Measurements from ENCODE around the gene SMIM35.

Gene SMIM35

GRCh38 chr11:118052581-118053206, 34.1 kb downstream of the SMIM35 start:
- Histone ChIP-seq H3K4me3 (no peak overlapping the region), H3K27me3 (ENCODE audit: low read depth) (peaks cover 11% of the 10 kb centered on the region), H3K9me3 (no peaks in the 10 kb centered on the region), H3K4me1 (no peaks in the 10 kb centered on the region), H3K36me3 (replicated peaks) (no peaks in the 10 kb centered on the region)
- DNase-seq (ENCODE audit: low spot score in 2 of 2) = no peak
- in situ Hi-C loops (cut with MboI; ENCODE audit: low sequenced_read_pairs) = loop anchor here (10.0 kb wide), 1 partner anchor 248 kb away; no protein-coding TSS in a partner anchor

GRCh38 chr11:118051611-118052461, 34.9 kb downstream of the SMIM35 start:
- Histone ChIP-seq H3K36me3 (replicated peaks) (no peaks in the 10 kb centered on the region), H3K9me3 (no peaks in the 10 kb centered on the region), H3K27me3 (ENCODE audit: low read depth) (peaks cover 8% of the 10 kb centered on the region), H3K4me1 (no peaks in the 10 kb centered on the region), H3K4me3 (no peak overlapping the region)
- DNase-seq (ENCODE audit: low spot score in 2 of 2) = no peak
- in situ Hi-C loops (cut with MboI; ENCODE audit: low sequenced_read_pairs) = loop anchor here (10.0 kb wide), 1 partner anchor 247 kb away; no protein-coding TSS in a partner anchor

GRCh38 chr11:118051136-118051610, 35.6 kb downstream of the SMIM35 start:
- DNase-seq (ENCODE audit: low spot score in 2 of 2) = no peak
- Histone ChIP-seq H3K4me1 (no peaks in the 10 kb centered on the region), H3K36me3 (replicated peaks) (no peaks in the 10 kb centered on the region), H3K9me3 (no peaks in the 10 kb centered on the region), H3K27me3 (ENCODE audit: low read depth) (peaks cover 5% of the 10 kb centered on the region; the same call in 1 of the 2 replicates), H3K4me3 (no peak overlapping the region)
- in situ Hi-C loops (cut with MboI; ENCODE audit: low sequenced_read_pairs) = loop anchor here (10.0 kb wide), 1 partner anchor 246 kb away; no protein-coding TSS in a partner anchor

- no peak overlapping the region for H3K4me3 ChIP-seq
- no peaks in the 10 kb centered on the region for H3K9me3 ChIP-seq
- in situ Hi-C loops (cut with MboI; ENCODE audit: low sequenced_read_pairs) = loop anchor here (10.0 kb wide), 1 partner anchor 246 kb away; no protein-coding TSS in a partner anchor
- no peak for DNase-seq (ENCODE audit: low spot score in 2 of 2)
- no peaks in the 10 kb centered on the region for H3K4me1 ChIP-seq
- H3K27me3 ChIP-seq (ENCODE audit: low read depth) = peaks cover 12% of the 10 kb centered on the region
- H3K36me3 ChIP-seq (replicated peaks) = no peaks in the 10 kb centered on the region
Measured at GRCh38 chr11:118050208-118050891, 36.4 kb downstream of the SMIM35 start.

GRCh38 chr11:118049771-118050170, 37.0 kb downstream of the SMIM35 start:
- H3K27me3 ChIP-seq (ENCODE audit: low read depth) = peaks cover 18% of the 10 kb centered on the region
- in situ Hi-C loops (cut with MboI; ENCODE audit: low sequenced_read_pairs) = loop anchor here (10.0 kb wide), 1 partner anchor 245 kb away; no protein-coding TSS in a partner anchor

GRCh38 chr11:118048472-118049370, 38.0 kb downstream of the SMIM35 start:
- Histone ChIP-seq H3K9me3 (no peaks in the 10 kb centered on the region), H3K4me1 (no peaks in the 10 kb centered on the region), H3K27me3 (ENCODE audit: low read depth) (peaks cover 24% of the 10 kb centered on the region), H3K4me3 (no peak overlapping the region), H3K36me3 (replicated peaks) (no peaks in the 10 kb centered on the region)
- in situ Hi-C loops (cut with MboI; ENCODE audit: low sequenced_read_pairs) = no loop called here
- no peak for DNase-seq (ENCODE audit: low spot score in 2 of 2)

More at GRCh38 chr11:118049771-118050170, 37.0 kb downstream of the SMIM35 start:
- Histone ChIP-seq H3K36me3 (replicated peaks) (no peaks in the 10 kb centered on the region), H3K4me1 (no peaks in the 10 kb centered on the region), H3K4me3 (no peak overlapping the region), H3K9me3 (no peaks in the 10 kb centered on the region)
- no peak for DNase-seq (ENCODE audit: low spot score in 2 of 2)

GRCh38 chr11:118047749-118048148, 39.0 kb downstream of the SMIM35 start:
- no peak for DNase-seq (ENCODE audit: low spot score in 2 of 2)
- in situ Hi-C loops (cut with MboI; ENCODE audit: low sequenced_read_pairs) = no loop called here
- Histone ChIP-seq H3K9me3 (no peaks in the 10 kb centered on the region), H3K27me3 (ENCODE audit: low read depth) (peaks cover 29% of the 10 kb centered on the region), H3K4me1 (no peaks in the 10 kb centered on the region), H3K36me3 (replicated peaks) (no peaks in the 10 kb centered on the region), H3K4me3 (no peak overlapping the region)

GRCh38 chr11:118046964-118047700, 39.6 kb downstream of the SMIM35 start:
- Histone ChIP-seq H3K9me3 (no peaks in the 10 kb centered on the region), H3K36me3 (replicated peaks) (no peaks in the 10 kb centered on the region), H3K4me1 (no peaks in the 10 kb centered on the region), H3K4me3 (no peak overlapping the region), H3K27me3 (ENCODE audit: low read depth) (peaks cover 29% of the 10 kb centered on the region)
- in situ Hi-C loops (cut with MboI; ENCODE audit: low sequenced_read_pairs) = no loop called here
- DNase-seq (ENCODE audit: low spot score in 2 of 2) = no peak

GRCh38 chr11:118046051-118046963, 40.5 kb downstream of the SMIM35 start:
- no peaks in the 10 kb centered on the region for H3K4me1 ChIP-seq
- H3K36me3 ChIP-seq (replicated peaks) = no peaks in the 10 kb centered on the region
- H3K4me3 ChIP-seq = no peak overlapping the region
- no peak for DNase-seq (ENCODE audit: low spot score in 2 of 2)
- H3K27me3 ChIP-seq (ENCODE audit: low read depth) = peaks cover 29% of the 10 kb centered on the region
- in situ Hi-C loops (cut with MboI; ENCODE audit: low sequenced_read_pairs) = no loop called here
- no peaks in the 10 kb centered on the region for H3K9me3 ChIP-seq

GRCh38 chr11:118045191-118045590, 41.6 kb downstream of the SMIM35 start:
- Histone ChIP-seq H3K9me3 (no peaks in the 10 kb centered on the region), H3K4me1 (no peaks in the 10 kb centered on the region), H3K27me3 (ENCODE audit: low read depth) (peaks cover 29% of the 10 kb centered on the region), H3K36me3 (replicated peaks) (no peaks in the 10 kb centered on the region), H3K4me3 (no peak overlapping the region)
- DNase-seq (ENCODE audit: low spot score in 2 of 2) = no peak
- in situ Hi-C loops (cut with MboI; ENCODE audit: low sequenced_read_pairs) = no loop called here

GRCh38 chr11:118042796-118043195, 44.0 kb downstream of the SMIM35 start:
- H3K4me1 ChIP-seq = no peaks in the 10 kb centered on the region
- no peaks in the 10 kb centered on the region for H3K9me3 ChIP-seq
- H3K36me3 ChIP-seq (replicated peaks) = no peaks in the 10 kb centered on the region
- H3K27me3 ChIP-seq (ENCODE audit: low read depth) = peaks cover 29% of the 10 kb centered on the region
- no peak overlapping the region for H3K4me3 ChIP-seq
- in situ Hi-C loops (cut with MboI; ENCODE audit: low sequenced_read_pairs) = no loop called here
- DNase-seq (ENCODE audit: low spot score in 2 of 2) = no peak
